ENCODE results near the gene UFC1. TPM values are rescaled to one million over a fixed set of nuclear protein-coding genes. Genes with fewer than 3 reads are reported as not detected.

UFC1 gene
- total and polyA plus RNA-seq, 2 of the 13 experiments (the other 11 are each of a cell fraction or from before 2014, with no cell fraction given): 72.8 to 85.2 TPM

GRCh38 chr1:161117759-161118581 is 35.8 kb upstream of the UFC1 start, which contains the start of the genes NIT1 and PFDN2 (continued):
- peak; percentile 78 for TF ChIP-seq DRAP1 (CRISPR knock-in tag; IDR thresholded peaks at IDR 0.05)
- no peak; the same call in 1 of the 2 replicates for TF ChIP-seq ZFP82 (CRISPR knock-in tag; IDR thresholded peaks at IDR 0.05; ENCODE audit: borderline replicate concordance)
- peak; percentile 83 for TF ChIP-seq POLR2AphosphoS5 (IDR thresholded peaks at IDR 0.05; ENCODE audit: low read depth, low read length)
- no peak for TF ChIP-seq GRHL1 (CRISPR knock-in tag; conservative IDR thresholded peaks at IDR 0.05)
- peak; percentile 69; the same call in 1 of the 2 replicates for TF ChIP-seq MAX (IDR thresholded peaks at IDR 0.05)
- TF ChIP-seq MXD4 (CRISPR knock-in tag; IDR thresholded peaks at IDR 0.05): peak; percentile 77
- peak; percentile 86 for TF ChIP-seq KDM5A (IDR thresholded peaks at IDR 0.05; ENCODE audit: borderline replicate concordance, low read length)
- no peak for TF ChIP-seq ZNF432 (CRISPR knock-in tag; IDR thresholded peaks at IDR 0.05; ENCODE audit: borderline replicate concordance)
- peak; percentile 40; the same call in 1 of the 2 replicates for TF ChIP-seq YEATS2 (CRISPR knock-in tag; IDR thresholded peaks at IDR 0.05; ENCODE audit: borderline replicate concordance)
- TF ChIP-seq ZFP41 (CRISPR knock-in tag; IDR thresholded peaks at IDR 0.05; ENCODE audit: borderline replicate concordance): peak; percentile 86; the same call in 1 of the 2 replicates
- TF ChIP-seq ZNF564 (CRISPR knock-in tag; IDR thresholded peaks at IDR 0.05): no peak
- no peak for TF ChIP-seq ZNF101 (CRISPR knock-in tag; IDR thresholded peaks at IDR 0.05; ENCODE audit: borderline replicate concordance, low read depth)
- TF ChIP-seq SMYD3 (CRISPR knock-in tag; IDR thresholded peaks at IDR 0.05): no peak
- TF ChIP-seq KLF6 (CRISPR knock-in tag; IDR thresholded peaks at IDR 0.05): 0 out of 2 replicates have a peak, but pooled peaks have one; percentile 57
- TF ChIP-seq USF2 (IDR thresholded peaks at IDR 0.05; ENCODE audit: low read depth, low read length): no peak
- no peak for TF ChIP-seq USF2 (CRISPR knock-in tag; IDR thresholded peaks at IDR 0.05; ENCODE audit: borderline replicate concordance)
- TF ChIP-seq ZNF788 (CRISPR knock-in tag; IDR thresholded peaks at IDR 0.05; ENCODE audit: borderline replicate concordance): peak; percentile 86; the same call in 1 of the 2 replicates
- TF ChIP-seq ZNF383 (CRISPR knock-in tag; IDR thresholded peaks at IDR 0.05; ENCODE audit: borderline replicate concordance): no peak
- TF ChIP-seq ZNF30 (CRISPR knock-in tag; IDR thresholded peaks at IDR 0.05): no peak
- TF ChIP-seq ZNF7 (CRISPR knock-in tag; IDR thresholded peaks at IDR 0.05): no peak
- TF ChIP-seq ISL2 (CRISPR knock-in tag; IDR thresholded peaks at IDR 0.05): peak; percentile 69; the same call in 1 of the 2 replicates
- TF ChIP-seq PAWR (CRISPR knock-in tag; IDR thresholded peaks at IDR 0.05; ENCODE audit: borderline replicate concordance): no peak
- TF ChIP-seq CREM (IDR thresholded peaks at IDR 0.05): peak; percentile 70
- peak; percentile 55; the same call in 1 of the 2 replicates for TF ChIP-seq CREM (CRISPR knock-in tag; IDR thresholded peaks at IDR 0.05)
- TF ChIP-seq ZNF766 (CRISPR knock-in tag; IDR thresholded peaks at IDR 0.05; ENCODE audit: borderline replicate concordance): peak; percentile 39; the same call in 1 of the 2 replicates
- 0 out of 2 replicates have a peak, but pooled peaks have one; percentile 59 for TF ChIP-seq AKAP8 (CRISPR knock-in tag; IDR thresholded peaks at IDR 0.05)
- no peak for TF ChIP-seq PAF1 (CRISPR knock-in tag; IDR thresholded peaks at IDR 0.05)

All from HepG2 (cell line).